ENCODE measurements around the gene DOCK10.

- peak; percentile 35 for TF ChIP-seq CTCF (IDR thresholded peaks at IDR 0.05)
- TF ChIP-seq POLR2AphosphoS5 (IDR thresholded peaks at IDR 0.05; ENCODE audit: low read depth, low read length), result no peak
- no peak for TF ChIP-seq REST (IDR thresholded peaks at IDR 0.05; ENCODE audit: insufficient read depth in 1 of 2, low read depth in 2 of 2, low read length in 1 of 2)
- no peak for TF ChIP-seq SIN3A (IDR thresholded peaks at IDR 0.05; ENCODE audit: borderline replicate concordance, insufficient read depth, low read depth, low read length)
These were observed at the start of gene DOCK10 for GRCh38 chr2:225041851-225042799.

Data from Panc1 (cell line).